ENCODE measurements around the gene ENOPH1. TPM values are rescaled to one million over a fixed set of nuclear protein-coding genes. Genes with fewer than 3 reads are reported as not detected.

The ENOPH1 gene
- total RNA-seq, 1 donor from 2014 or later = 136 TPM

DNA sequence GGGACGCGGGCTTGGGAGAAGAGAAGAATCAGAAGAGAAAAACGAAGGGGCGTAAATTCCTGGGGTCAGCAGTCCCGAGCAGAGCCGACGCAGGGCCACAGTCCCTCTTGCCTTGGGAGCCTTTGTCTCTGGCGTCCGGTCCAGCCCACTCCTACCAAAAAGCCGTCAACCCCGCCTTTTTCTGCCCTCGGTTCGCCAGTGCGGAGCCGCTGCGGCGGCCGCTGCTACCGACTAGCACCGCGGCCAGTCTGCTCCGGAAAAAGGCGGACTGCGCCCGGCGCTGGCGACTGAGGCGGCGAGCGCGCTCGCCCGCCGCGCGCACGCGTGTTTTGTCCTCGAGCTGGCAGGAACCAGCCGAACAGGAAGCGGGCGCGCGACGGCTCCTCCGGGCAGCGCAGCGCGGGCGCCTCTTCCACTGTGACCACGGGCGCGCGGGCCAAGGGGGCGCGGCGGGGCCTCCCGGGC is 630 bp upstream of the ENOPH1 start:
- TF ChIP-seq, protein P1, sequence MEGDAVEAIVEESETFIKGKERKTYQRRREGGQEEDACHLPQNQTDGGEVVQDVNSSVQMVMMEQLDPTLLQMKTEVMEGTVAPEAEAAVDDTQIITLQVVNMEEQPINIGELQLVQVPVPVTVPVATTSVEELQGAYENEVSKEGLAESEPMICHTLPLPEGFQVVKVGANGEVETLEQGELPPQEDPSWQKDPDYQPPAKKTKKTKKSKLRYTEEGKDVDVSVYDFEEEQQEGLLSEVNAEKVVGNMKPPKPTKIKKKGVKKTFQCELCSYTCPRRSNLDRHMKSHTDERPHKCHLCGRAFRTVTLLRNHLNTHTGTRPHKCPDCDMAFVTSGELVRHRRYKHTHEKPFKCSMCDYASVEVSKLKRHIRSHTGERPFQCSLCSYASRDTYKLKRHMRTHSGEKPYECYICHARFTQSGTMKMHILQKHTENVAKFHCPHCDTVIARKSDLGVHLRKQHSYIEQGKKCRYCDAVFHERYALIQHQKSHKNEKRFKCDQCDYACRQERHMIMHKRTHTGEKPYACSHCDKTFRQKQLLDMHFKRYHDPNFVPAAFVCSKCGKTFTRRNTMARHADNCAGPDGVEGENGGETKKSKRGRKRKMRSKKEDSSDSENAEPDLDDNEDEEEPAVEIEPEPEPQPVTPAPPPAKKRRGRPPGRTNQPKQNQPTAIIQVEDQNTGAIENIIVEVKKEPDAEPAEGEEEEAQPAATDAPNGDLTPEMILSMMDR (IDR thresholded peaks at IDR 0.05; ENCODE audit: insufficient read depth, low read length, severe bottlenecking) = no peak
- no peaks in the 10 kb centered on the region for H3K27me3 ChIP-seq (ENCODE audit: control insufficient read depth, insufficient read depth, low read length)
- peak overlapping the region; percentile 80 for H3K4me3 ChIP-seq (ENCODE audit: low read depth, low read length)
- H3K36me3 ChIP-seq (ENCODE audit: control insufficient read depth, insufficient read depth, low read length) = peaks cover 10% of the 10 kb centered on the region
- DNase-seq (ENCODE audit: low read depth) (peak; percentile 40), FAIRE-seq (no peak)

DNA sequence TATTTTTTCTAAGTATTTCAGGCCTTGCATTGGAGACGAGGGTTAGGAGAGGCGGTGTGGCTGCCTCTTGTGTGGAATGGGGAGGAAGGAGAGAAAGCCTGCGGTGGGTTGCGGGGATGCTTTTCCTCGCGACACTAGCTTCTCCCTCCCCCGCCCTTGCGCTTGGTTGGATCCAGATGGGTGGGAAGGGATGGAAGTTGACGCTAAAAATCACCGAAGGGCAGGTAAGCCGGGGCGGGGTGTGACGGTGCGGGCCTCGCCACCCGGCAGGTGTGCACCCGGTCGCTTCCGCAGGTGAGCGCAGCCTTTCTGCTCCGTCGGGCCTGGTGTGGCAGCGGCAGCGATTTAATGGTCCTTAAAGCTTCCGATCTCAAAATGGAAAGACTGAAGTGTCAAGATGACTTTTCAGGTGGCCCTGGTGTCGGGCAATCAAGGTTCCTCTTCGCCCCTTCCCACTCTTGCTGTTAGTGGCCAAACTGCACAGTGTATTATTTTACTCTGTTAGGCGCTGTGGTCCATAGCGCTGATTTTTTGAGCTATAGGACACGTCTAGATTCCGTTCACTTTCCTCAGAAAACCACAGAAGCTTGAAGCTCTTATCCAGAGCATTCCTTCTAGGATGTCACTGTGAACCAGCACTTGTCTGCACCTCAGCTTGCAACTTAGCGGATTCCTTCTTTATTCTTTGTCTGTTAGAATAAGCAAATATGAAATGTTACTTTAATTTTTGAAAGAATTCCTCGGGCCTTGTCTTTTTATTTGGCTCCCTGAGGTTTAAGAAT is 765 bp downstream of the ENOPH1 start:
- DNase-seq (ENCODE audit: low read depth) = no peak
- peak overlapping the region; percentile 80 for H3K4me3 ChIP-seq (ENCODE audit: low read depth, low read length)
- FAIRE-seq = no peak
- no peaks in the 10 kb centered on the region for H3K27me3 ChIP-seq (ENCODE audit: control insufficient read depth, insufficient read depth, low read length)
- H3K36me3 ChIP-seq (ENCODE audit: control insufficient read depth, insufficient read depth, low read length) = peaks cover 7% of the 10 kb centered on the region
- TF ChIP-seq, protein P1 (IDR thresholded peaks at IDR 0.05; ENCODE audit: insufficient read depth, low read length, severe bottlenecking) = no peak

DNA sequence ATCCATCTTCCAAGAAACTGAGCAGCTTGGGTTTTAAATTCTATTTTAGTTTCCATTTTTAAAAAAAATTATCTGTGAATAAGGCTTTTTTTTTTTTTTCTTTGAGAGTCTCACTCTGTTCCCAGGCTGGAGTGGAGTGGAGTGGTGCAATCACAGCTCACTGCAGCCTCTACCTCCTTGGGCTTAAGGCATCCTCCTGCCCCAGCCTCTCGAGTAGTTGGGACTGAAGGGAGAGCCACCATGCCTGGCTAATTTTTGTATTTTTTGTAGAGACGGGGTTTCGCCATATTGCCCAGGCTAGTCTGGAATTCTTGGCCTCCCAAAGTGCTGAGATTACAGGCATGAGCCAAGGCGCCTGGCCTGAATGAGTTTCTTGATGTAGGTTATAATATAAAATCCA is 1.4 kb downstream of the ENOPH1 start:
- TF ChIP-seq, protein P1 (IDR thresholded peaks at IDR 0.05; ENCODE audit: insufficient read depth, low read length, severe bottlenecking) = no peak

DNA sequence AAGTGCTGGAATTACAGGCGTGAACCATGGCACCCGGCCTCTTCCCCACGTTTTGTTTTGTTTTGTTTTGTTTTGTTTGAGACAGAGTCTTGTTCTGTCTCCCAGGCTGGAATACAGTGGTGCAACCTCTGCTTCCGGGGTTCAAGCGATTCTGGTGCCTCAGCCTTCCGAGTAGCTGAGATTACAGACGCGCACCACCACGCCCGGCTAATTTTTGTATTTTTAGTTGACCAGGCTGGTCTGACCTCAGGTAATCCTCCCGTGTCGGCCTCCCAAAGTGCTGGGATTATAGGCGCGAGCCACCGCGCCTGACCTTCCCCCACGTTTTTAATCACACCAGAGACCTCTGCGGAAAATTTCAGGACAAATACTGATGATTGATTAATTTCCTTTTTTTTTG is 2.2 kb downstream of the ENOPH1 start:
- Histone ChIP-seq H3K27me3 (ENCODE audit: control insufficient read depth, insufficient read depth, low read length) (no peaks in the 10 kb centered on the region), H3K36me3 (ENCODE audit: control insufficient read depth, insufficient read depth, low read length) (peaks cover 3% of the 10 kb centered on the region), H3K4me3 (ENCODE audit: low read depth, low read length) (no peak overlapping the region)
- TF ChIP-seq, protein P1 (IDR thresholded peaks at IDR 0.05; ENCODE audit: insufficient read depth, low read length, severe bottlenecking) = no peak
- FAIRE-seq (no peak), DNase-seq (ENCODE audit: low read depth) (no peak)

More for the DNA sequence above, 1.4 kb downstream of the ENOPH1 start:
- H3K27me3 ChIP-seq (ENCODE audit: control insufficient read depth, insufficient read depth, low read length) = no peaks in the 10 kb centered on the region
- FAIRE-seq (no peak), DNase-seq (ENCODE audit: low read depth) (no peak)
- no peak overlapping the region for H3K4me3 ChIP-seq (ENCODE audit: low read depth, low read length)
- H3K36me3 ChIP-seq (ENCODE audit: control insufficient read depth, insufficient read depth, low read length) = peaks cover 7% of the 10 kb centered on the region

DNA sequence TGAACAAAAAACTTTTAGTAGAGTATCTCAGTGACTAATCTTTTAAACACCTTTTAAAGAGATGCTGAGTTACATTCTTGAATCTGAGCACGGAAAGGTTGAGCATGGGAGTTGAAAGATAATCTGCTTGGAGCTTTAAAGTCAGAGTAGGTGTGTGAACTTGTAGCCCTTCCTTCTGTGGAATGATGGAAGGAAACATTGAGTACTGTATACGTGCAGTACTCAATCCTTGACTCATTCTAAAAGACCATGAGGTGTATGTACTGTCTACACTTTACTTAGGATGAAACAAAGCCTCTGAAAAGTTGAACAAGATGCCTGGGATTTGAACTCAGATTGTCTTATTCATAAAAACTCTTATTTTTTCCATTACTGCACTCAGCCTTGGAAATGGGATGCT is 3.4 kb downstream of the ENOPH1 start:
- DNase-seq (ENCODE audit: low read depth) (peak; percentile 59), FAIRE-seq (no peak)
- H3K36me3 ChIP-seq (ENCODE audit: control insufficient read depth, insufficient read depth, low read length) = peaks cover 2% of the 10 kb centered on the region
- no peaks in the 10 kb centered on the region for H3K27me3 ChIP-seq (ENCODE audit: control insufficient read depth, insufficient read depth, low read length)
- TF ChIP-seq, protein P1 (IDR thresholded peaks at IDR 0.05; ENCODE audit: insufficient read depth, low read length, severe bottlenecking) = no peak
- H3K4me3 ChIP-seq (ENCODE audit: low read depth, low read length) = no peak overlapping the region
